ENCODE data around the gene MAJIN. TPM values are rescaled to one million over a fixed set of nuclear protein-coding genes. Genes with fewer than 3 reads are reported as not detected.

The MAJIN gene
- total and polyA plus RNA-seq, 2 experiments from 2014 or later = not detected

- TF ChIP-seq ZNF462 (CRISPR knock-in tag; IDR thresholded peaks at IDR 0.05) (no peak), NANOG (IDR thresholded peaks at IDR 0.05; ENCODE audit: borderline replicate concordance) (no peak), ETS1 (IDR thresholded peaks at IDR 0.05) (no peak), STAT1 (IDR thresholded peaks at IDR 0.05; ENCODE audit: unreplicated experiment) (no peak), REST (IDR thresholded peaks at IDR 0.05; ENCODE audit: unreplicated experiment) (no peak)
Observed at GRCh38 chr11:64924910-64925284, 47.0 kb downstream of the MAJIN start (continued).
